H1 (cell line): Measurements from ENCODE around the gene SRY. TPM values are rescaled to one million over a fixed set of nuclear protein-coding genes. Genes with fewer than 3 reads are reported as not detected.

Experiments used
- CTCF ChIA-PET: fragments of 300-600 bp; sonication (Branson Sonifier 250); formaldehyde crosslinking; loops from one replicate; lab custom pipeline; 2021; ENCODE audit not compliant: partially characterized antibody; lab: Charles Lee
- POLR2A ChIA-PET: fragments of 300-600 bp; sonication (Branson Sonifier 250); formaldehyde crosslinking; loops from one replicate; lab custom pipeline; 2021; ENCODE audit warnings: inconsistent platforms; ENCODE audit not compliant: partially characterized antibody; lab: Charles Lee
- DNase-seq, 2 experiments: peaks; one replicate each; pipeline versions ENCODE4 v3.0.0 to v3.0.0-alpha.2; 2010 to 2022; ENCODE audit warnings: low spot score in 2 of 2, low read depth in 1 of 2, mixed read lengths in 1 of 2
- FAIRE-seq: peaks from 2 replicates; lab custom pipeline; 2011; peaks lifted over from hg19 to GRCh38; lab: Jason Lieb, UNC
- H2AFZ ChIP-seq: 2 replicates; pipeline ENCODE4 v1.8.1; 2012; ENCODE audit warnings: low read length, inconsistent platforms
- H2AK5ac ChIP-seq: 2 replicates; pipeline ENCODE4 v1.6.1; 2013; ENCODE audit warnings: low read depth, low read length
- H2BK120ac ChIP-seq: replicated peaks from 2 replicates; pipeline ENCODE3; 2013; ENCODE audit warnings: low read depth, low read length, inconsistent platforms
- H2BK12ac ChIP-seq: 2 replicates; pipeline ENCODE4 v1.6.1; 2013; ENCODE audit warnings: low read depth, low read length
- H2BK15ac ChIP-seq: 2 replicates; pipeline ENCODE4 v1.6.1; 2013; ENCODE audit warnings: low read length
- H2BK20ac ChIP-seq: 2 replicates; pipeline ENCODE4 v1.6.1; 2013; ENCODE audit warnings: low read length
- H2BK5ac ChIP-seq: 2 replicates; pipeline ENCODE4 v1.6.1; 2013; ENCODE audit warnings: low read depth, low read length
- H3K14ac ChIP-seq: 2 replicates; pipeline ENCODE4 v1.6.1; 2013; ENCODE audit warnings: inconsistent platforms; ENCODE audit not compliant: insufficient read length
- H3K18ac ChIP-seq: 2 replicates; pipeline ENCODE4 v1.6.1; 2013; ENCODE audit warnings: low read length; ENCODE audit errors: extremely low read depth
- H3K23ac ChIP-seq: 2 replicates; pipeline ENCODE4 v1.6.1; 2013; ENCODE audit warnings: inconsistent platforms; ENCODE audit not compliant: insufficient read length
- H3K23me2 ChIP-seq: 2 replicates; pipeline ENCODE4 v1.6.1; 2013; ENCODE audit warnings: low read depth, low read length
- H3K27ac ChIP-seq: 2 replicates; pipeline ENCODE4 v1.6.1; 2011; ENCODE audit warnings: low read depth, low read length, inconsistent platforms
- H3K27me3 ChIP-seq, 4 experiments: replicated peaks in 1 of 4; 1 replicate in 1 of 4; 2 replicates in 3 of 4; pipeline versions ENCODE4 v1.6.1 to v1.8.1; 2011 to 2013; ENCODE audit warnings: low read length in 3 of 4, mild to moderate bottlenecking in 3 of 4, inconsistent platforms in 2 of 4, mixed read lengths in 2 of 4, moderate library complexity in 1 of 4; ENCODE audit not compliant: control insufficient read depth in 3 of 4, insufficient read depth in 3 of 4; ENCODE audit errors: extremely low read depth in 1 of 4
- H3K36me3 ChIP-seq, 4 experiments: 2 replicates each; pipeline versions ENCODE4 v1.6.1 to v1.8.1; 2011 to 2013; ENCODE audit warnings: mild to moderate bottlenecking in 4 of 4, low read length in 3 of 4, moderate library complexity in 2 of 4, control low read depth in 1 of 4, inconsistent platforms in 1 of 4; ENCODE audit not compliant: insufficient read depth in 4 of 4, control insufficient read depth in 2 of 4
- H3K4ac ChIP-seq: replicated peaks from 2 replicates; pipeline ENCODE3; 2013; ENCODE audit warnings: low read length, low read depth, mixed read lengths, inconsistent platforms; ENCODE audit not compliant: insufficient read length
- H3K4me1 ChIP-seq, 4 experiments: replicated peaks in 1 of 4; 1 replicate in 1 of 4; 2 replicates in 3 of 4; pipeline versions ENCODE4 v1.6.1 to v1.8.1; 2011 to 2013; ENCODE audit warnings: low read length in 3 of 4, inconsistent platforms in 2 of 4, mixed read lengths in 1 of 4; ENCODE audit not compliant: insufficient read depth in 4 of 4, control insufficient read depth in 3 of 4
- H3K4me2 ChIP-seq, 2 experiments: 2 replicates each; pipeline versions ENCODE4 v1.6.1 to v1.8.1; 2011 to 2013; ENCODE audit warnings: low read depth in 2 of 2, low read length in 2 of 2, control low read depth in 1 of 2, inconsistent platforms in 1 of 2, mild to moderate bottlenecking in 1 of 2; ENCODE audit not compliant: insufficient read depth in 1 of 2
- H3K4me3 ChIP-seq, 4 experiments: fragments of 200-600, 300-600 bp in 1 of 4; sonication (generic), shearing (Covaris generic), sonication (Bioruptor Twin) in 1 of 4; 2 replicates each; pipeline versions ENCODE4 v1.5.1 to v1.8.1; 2011 to 2016; ENCODE audit warnings: low read length in 4 of 4, low read depth in 3 of 4, control low read depth in 2 of 4, inconsistent platforms in 2 of 4, mild to moderate bottlenecking in 2 of 4, mixed read lengths in 1 of 4, moderate library complexity in 1 of 4; ENCODE audit not compliant: insufficient read depth in 2 of 4; ENCODE audit errors: extremely low read depth in 1 of 4
- H3K56ac ChIP-seq: replicated peaks from 2 replicates; pipeline ENCODE3; 2013; ENCODE audit warnings: low read depth, mild to moderate bottlenecking, mixed read lengths, low read length, inconsistent platforms; ENCODE audit not compliant: insufficient read length
- H3K79me1 ChIP-seq: 2 replicates; pipeline ENCODE4 v1.6.1; 2013; ENCODE audit warnings: low read depth, low read length, control low read depth
- H3K79me2 ChIP-seq, 2 experiments: 2 replicates each; pipeline versions ENCODE4 v1.6.1 to v1.8.1; 2012 to 2013; ENCODE audit warnings: low read length in 2 of 2, mild to moderate bottlenecking in 2 of 2, inconsistent platforms in 1 of 2; ENCODE audit not compliant: insufficient read depth in 2 of 2, control insufficient read depth in 1 of 2
- H3K9ac ChIP-seq, 4 experiments: replicated peaks in 1 of 4; 1 replicate in 1 of 4; 2 replicates in 3 of 4; pipeline versions ENCODE4 v1.6.1 to v1.8.1; 2011 to 2013; ENCODE audit warnings: low read depth in 3 of 4, low read length in 3 of 4, control low read depth in 2 of 4, mild to moderate bottlenecking in 2 of 4, moderate library complexity in 2 of 4, inconsistent platforms in 1 of 4; ENCODE audit errors: extremely low read depth in 1 of 4
- H3K9me3 ChIP-seq, 2 experiments: 2 replicates each; pipeline versions ENCODE4 v1.6.1 to v1.8.1; 2012 to 2013; ENCODE audit warnings: mild to moderate bottlenecking in 2 of 2, moderate library complexity in 2 of 2, control low read depth in 1 of 2, inconsistent platforms in 1 of 2, low read depth in 1 of 2, low read length in 1 of 2, mixed read lengths in 1 of 2; ENCODE audit not compliant: insufficient read depth in 2 of 2
- H4K20me1 ChIP-seq, 2 experiments: replicated peaks in 1 of 2; 2 replicates each; pipeline versions ENCODE3 to v1.8.1; 2011 to 2013; ENCODE audit warnings: inconsistent platforms in 2 of 2, low read length in 2 of 2, mild to moderate bottlenecking in 1 of 2; ENCODE audit not compliant: insufficient read depth in 2 of 2, control insufficient read depth in 1 of 2
- H4K5ac ChIP-seq: 2 replicates; pipeline ENCODE4 v1.6.1; 2013; ENCODE audit warnings: low read length, low read depth, mixed read lengths, inconsistent platforms; ENCODE audit not compliant: insufficient read length
- H4K8ac ChIP-seq: 2 replicates; pipeline ENCODE4 v1.8.0; 2013; ENCODE audit warnings: mild to moderate bottlenecking, moderate library complexity, low read length, inconsistent platforms; ENCODE audit not compliant: insufficient read depth; ENCODE audit errors: extremely low read depth
- H4K91ac ChIP-seq: replicated peaks from 2 replicates; pipeline ENCODE3; 2013; ENCODE audit warnings: low read length, mixed read lengths, inconsistent platforms; ENCODE audit not compliant: insufficient read length
- CHD2 ChIP-seq: IDR thresholded peaks from 2 replicates; pipeline ENCODE4 v1.6.1; 2012; ENCODE audit warnings: low read length, improper control_type of control experiment
- NANOG ChIP-seq: IDR thresholded peaks from 2 replicates; pipeline ENCODE4 v1.6.1; 2011; ENCODE audit warnings: low read length, low read depth, mild to moderate bottlenecking, inconsistent platforms; ENCODE audit not compliant: insufficient read depth, poor library complexity, severe bottlenecking
- POLR2A ChIP-seq, 2 experiments: IDR thresholded peaks; 1 replicate in 1 of 2; 2 replicates in 1 of 2; pipeline ENCODE4 v1.6.1; 2011; ENCODE audit warnings: low read depth in 2 of 2, low read length in 2 of 2, mild to moderate bottlenecking in 2 of 2; ENCODE audit errors: control extremely low read depth in 1 of 2
- SIX5 ChIP-seq: IDR thresholded peaks from 2 replicates; pipeline ENCODE4 v1.6.1; 2011; ENCODE audit warnings: mild to moderate bottlenecking, low read depth, low read length
- TAF1 ChIP-seq: IDR thresholded peaks from 2 replicates; pipeline ENCODE4 v1.6.1; 2011; ENCODE audit warnings: mild to moderate bottlenecking, low read depth, low read length
- TBP ChIP-seq: IDR thresholded peaks from 2 replicates; pipeline ENCODE4 v1.6.1; 2011; ENCODE audit warnings: low read depth, low read length, improper control_type of control experiment
- WGBS, 2 experiments: shearing (Covaris generic) in 1 of 2; methylation state at CpG; one replicate each; pipeline versions ENCODE4 v1.1.6 to v1.1.7; 2013 to 2015; ENCODE audit warnings: low lambda C conversion rate in 2 of 2, mixed read lengths in 2 of 2, inconsistent platforms in 1 of 2, low coverage in 1 of 2, missing lambda C conversion rate in 1 of 2; ENCODE audit not compliant: insufficient replicate concordance in 2 of 2, insufficient coverage in 1 of 2, insufficient read length in 1 of 2; ENCODE audit errors: extremely low coverage in 1 of 2, missing lambda C conversion rate in 1 of 2; 5-methylcytosine and 5-hydroxymethylcytosine counted together
- polyA plus RNA-seq, 7 experiments: library from polyadenylated mRNA; depleted of rRNA in 3 of 7; stranded (reverse) in 5 of 7; unstranded in 2 of 7; fragments of >200 nt in 5 of 7; fragments of 200-250 nt in 2 of 7; gene quantifications; 1 replicate in 5 of 7; 2 replicates in 1 of 7; 4 replicates in 1 of 7; pipeline versions ENCODE4 v1.2.1 to v1.2.3, GENCODE V29; 2011 to 2013; ENCODE audit warnings: missing spikeins in 2 of 7, mixed read lengths in 2 of 7
- total RNA-seq: library from RNA; stranded (reverse); fragmentation: NEBNext Ultra II Directional; extraction: Animal tissue kit (Norgen Biotek cat#: 25700); gene quantifications from 2 replicates; pipeline ENCODE4 v1.2.1, GENCODE V29; 2021

The SRY gene
- total and polyA plus RNA-seq, 2 of the 8 experiments (the other 6 are each of a cell fraction or from before 2014, with no cell fraction given): 5.9 to 15.1 TPM

DNA sequence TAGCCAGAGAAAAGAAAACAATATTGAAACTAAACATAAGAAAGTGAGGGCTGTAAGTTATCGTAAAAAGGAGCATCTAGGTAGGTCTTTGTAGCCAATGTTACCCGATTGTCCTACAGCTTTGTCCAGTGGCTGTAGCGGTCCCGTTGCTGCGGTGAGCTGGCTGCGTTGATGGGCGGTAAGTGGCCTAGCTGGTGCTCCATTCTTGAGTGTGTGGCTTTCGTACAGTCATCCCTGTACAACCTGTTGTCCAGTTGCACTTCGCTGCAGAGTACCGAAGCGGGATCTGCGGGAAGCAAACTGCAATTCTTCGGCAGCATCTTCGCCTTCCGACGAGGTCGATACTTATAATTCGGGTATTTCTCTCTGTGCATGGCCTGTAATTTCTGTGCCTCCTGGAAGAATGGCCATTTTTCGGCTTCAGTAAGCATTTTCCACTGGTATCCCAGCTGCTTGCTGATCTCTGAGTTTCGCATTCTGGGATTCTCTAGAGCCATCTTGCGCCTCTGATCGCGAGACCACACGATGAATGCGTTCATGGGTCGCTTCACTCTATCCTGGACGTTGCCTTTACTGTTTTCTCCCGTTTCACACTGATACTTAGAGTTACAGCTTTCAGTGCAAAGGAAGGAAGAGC, 488 bp downstream of the SRY start:
- Histone ChIP-seq H3K9ac (peak overlapping the region; percentile 39 to 61 (median 58); a peak in 6 of 7 replicates), H2BK20ac (peak overlapping the region; percentile 86; the same call in 1 of the 2 replicates), H3K23me2 (peaks cover 7% of the 10 kb centered on the region), H3K27ac (0 out of 2 replicates have a peak overlapping the region, but pooled peaks have one; percentile 36), H3K4me3 (peak overlapping the region; percentile 61 to 75 (median 68)), H3K56ac (peak overlapping the region; percentile 67), H4K8ac (no peak overlapping the region; the same call in 1 of the 2 replicates), H2AFZ (peak overlapping the region; percentile 98), H4K91ac (peak overlapping the region; percentile 89), H2BK120ac (peak overlapping the region; percentile 78), H4K20me1 (no peaks in the 10 kb centered on the region), H3K18ac (peak overlapping the region; percentile 60), H4K5ac (peak overlapping the region; percentile 48), H2AK5ac (no peak overlapping the region), H3K79me2 (peaks cover 0 to 4% of the 10 kb centered on the region in 2 experiments; a peak in 1 of 4 replicates), H3K23ac (no peak overlapping the region), H3K36me3 (no peaks in the 10 kb centered on the region), H3K14ac (no peak overlapping the region), H3K4me1 (peaks cover 0 to 4% (median 1%) of the 10 kb centered on the region in 4 experiments; a peak in 4 of 7 replicates), H3K4ac (no peak overlapping the region), H3K79me1 (no peaks in the 10 kb centered on the region), H2BK12ac (peak overlapping the region; percentile 90), H2BK15ac (peak overlapping the region; percentile 88), H3K4me2 (peak overlapping the region; percentile 74 to 85), H3K27me3 (no peaks in the 10 kb centered on the region; a peak in 1 of 7 replicates), H2BK5ac (peak overlapping the region; percentile 78; the same call in 1 of the 2 replicates), H3K9me3 (no peaks in the 10 kb centered on the region)
- ChIA-PET POLR2A (interaction anchor here (1.0 to 1.6 kb wide), 2 partner anchors 12 to 64 kb away, joined by 3 read pairs; no protein-coding TSS in a partner anchor), CTCF (interaction anchor here (0.7 kb wide), 1 partner anchor 150 kb away, joined by 3 read pairs; no protein-coding TSS in a partner anchor)
- FAIRE-seq (peak; percentile 58), DNase-seq (no peak)
- WGBS, 2 experiments: 7% methylated on average over 27 of the region's 28 CpGs; no CpG with 5 or more reads in 1 of the 2 experiments
- TF ChIP-seq TBP (0 out of 2 replicates have a peak, but pooled peaks have one; percentile 11), NANOG (no peak), SIX5 (no peak), CHD2 (0 out of 2 replicates have a peak, but pooled peaks have one; percentile 21), POLR2A (IDR thresholded peaks at IDR 0.05; ENCODE audit: control extremely low read depth in 1 of 2, low read depth in 2 of 2, low read length in 2 of 2) (no peak), TAF1 (0 out of 2 replicates have a peak, but pooled peaks have one; percentile 21)
